ENCODE results near the gene SLC39A8.
"Not testable (repeated sequence)": the region's sequence is repeated elsewhere in the genome, so short reads cannot be mapped to it uniquely, and the experiment has no call there.

Gene SLC39A8

GRCh38 chr4:102299354-102300107 lies 45.8 kb downstream of the SLC39A8 start:
- DNase-seq (ENCODE audit: low spot score) = peak; percentile 12

DNA sequence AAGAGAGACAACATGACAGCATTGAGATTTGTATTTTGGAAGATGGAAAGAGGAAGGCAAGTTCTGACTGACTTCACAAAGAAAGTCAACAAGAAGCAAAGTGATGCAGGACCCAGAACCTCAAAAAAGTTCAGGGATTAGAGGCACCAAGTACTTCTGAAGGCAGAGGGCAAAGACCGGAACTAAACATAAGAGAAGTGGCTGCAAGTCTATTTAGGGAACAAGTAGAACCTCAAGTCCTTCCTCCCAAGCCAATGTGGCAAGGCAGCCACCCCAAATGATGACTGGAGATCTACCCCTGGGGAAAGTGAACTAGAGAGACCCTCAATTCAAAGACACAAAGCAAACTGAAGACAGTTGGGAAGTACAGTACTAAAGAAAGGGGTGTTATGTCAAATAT lies 46.6 kb downstream of the SLC39A8 start:
- no peak for DNase-seq (ENCODE audit: low spot score)

DNA sequence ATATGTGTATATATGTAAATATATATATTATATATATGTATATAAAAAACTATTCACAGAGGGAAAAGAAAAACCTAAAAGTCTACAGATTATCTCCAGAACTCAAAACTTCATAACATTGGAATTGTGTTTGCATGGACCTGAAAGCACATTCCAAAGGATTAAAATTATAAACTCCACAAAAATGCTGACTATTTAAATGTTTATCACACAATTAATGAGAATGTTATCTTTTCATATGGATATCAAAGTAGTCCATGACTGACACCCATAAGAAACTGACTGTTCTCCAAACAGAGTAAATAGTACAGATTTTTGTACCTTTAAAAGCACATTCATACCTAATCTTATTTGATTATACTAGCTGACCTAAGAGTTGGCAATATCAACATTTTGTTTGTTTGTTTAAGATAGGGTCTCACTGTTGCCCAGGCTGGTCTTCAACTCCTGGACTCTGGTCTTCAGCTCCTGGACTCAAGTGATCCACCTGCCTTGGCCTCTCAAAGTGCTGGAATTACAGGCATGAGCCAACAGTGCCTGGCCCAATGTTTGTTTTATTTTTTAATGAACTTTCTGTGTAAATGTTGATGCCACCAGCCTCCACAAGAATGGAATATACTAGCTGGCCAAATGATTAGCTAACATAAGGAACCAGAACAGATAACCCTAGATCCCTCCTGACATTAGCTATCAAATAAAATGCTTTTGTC lies 50.0 kb downstream of the SLC39A8 start:
- no peak for DNase-seq (ENCODE audit: low spot score)

DNA sequence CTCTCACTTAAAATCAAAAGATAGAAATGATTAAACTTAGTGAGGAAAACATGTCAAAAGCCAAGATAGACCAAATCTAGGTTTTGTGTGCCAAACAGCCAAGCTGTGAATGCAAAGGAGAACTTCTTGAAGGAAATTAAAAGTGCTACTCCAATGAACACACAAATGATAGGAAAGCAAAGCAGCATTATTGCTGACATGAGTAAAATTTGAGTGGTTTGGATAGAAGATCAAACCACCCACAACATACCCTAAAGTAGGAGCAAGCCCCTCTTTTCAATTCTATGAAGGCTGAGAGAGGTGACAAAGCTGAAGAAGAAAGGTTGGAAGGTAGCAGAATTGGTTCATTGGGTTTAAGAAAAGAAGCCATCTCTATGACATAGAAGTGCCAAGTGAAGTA lies 56.8 kb downstream of the SLC39A8 start:
- no peak for DNase-seq (ENCODE audit: low spot score)

DNA sequence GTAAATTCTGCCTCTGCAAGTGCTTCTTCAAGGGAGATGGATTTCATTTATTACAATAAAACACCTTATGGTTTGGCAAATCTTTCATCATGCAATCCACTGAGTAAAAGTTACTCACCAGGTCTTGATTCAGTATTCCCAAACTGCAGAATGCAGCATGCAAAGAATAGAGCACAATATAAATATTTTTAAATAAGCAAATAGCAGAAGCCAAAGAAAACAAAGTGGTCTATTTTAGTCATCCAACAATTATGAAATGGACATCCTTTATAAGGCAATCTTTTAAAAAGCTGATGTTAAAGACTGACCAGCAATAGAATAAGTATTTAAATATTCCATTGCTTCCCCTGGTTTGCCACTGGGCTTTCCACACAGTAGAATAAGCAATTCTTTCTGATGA lies 59.5 kb downstream of the SLC39A8 start:
- no peak for DNase-seq (ENCODE audit: low spot score)

DNA sequence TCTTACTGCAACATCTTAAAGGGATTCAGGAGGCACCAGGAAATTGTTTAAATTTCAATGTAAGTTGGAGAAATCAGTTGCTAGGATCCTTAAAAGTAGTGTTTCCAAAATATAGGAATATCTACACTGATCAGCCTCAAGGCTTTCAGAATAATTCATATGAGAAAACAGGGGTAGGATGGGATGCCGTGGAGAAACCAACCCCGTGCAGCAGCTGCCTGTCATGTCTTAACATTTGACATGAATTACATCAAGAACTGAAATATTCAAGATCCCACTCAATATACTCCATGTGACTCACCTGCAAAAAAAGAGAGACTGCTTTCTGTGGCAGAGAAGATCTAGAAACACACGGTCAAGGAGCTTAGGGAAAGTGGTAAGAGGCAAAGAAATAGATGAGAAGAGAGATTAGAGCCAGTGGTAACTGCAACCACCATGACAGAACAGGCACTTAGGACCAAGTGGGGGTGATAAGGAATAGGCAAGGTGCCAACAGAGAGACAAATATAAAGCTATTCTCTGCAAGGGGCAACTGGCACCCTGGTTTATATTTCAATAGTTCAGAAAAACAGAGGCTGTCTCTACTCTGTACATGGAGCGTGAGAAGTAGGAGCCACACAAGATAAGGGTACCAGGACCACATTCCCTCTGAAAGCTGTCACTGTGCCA lies 64.0 kb downstream of the SLC39A8 start:
- DNase-seq (ENCODE audit: low spot score) = no peak

- DNase-seq (ENCODE audit: low spot score) = not testable (repeated sequence)
These were observed 72.0 kb downstream of the SLC39A8 start for GRCh38 chr4:102273317-102273716.

GRCh38 chr4:102272318-102272717 lies 73.0 kb downstream of the SLC39A8 start:
- no peak for DNase-seq (ENCODE audit: low spot score)

- DNase-seq (ENCODE audit: low spot score) = no peak
These were observed 76.9 kb downstream of the SLC39A8 start for GRCh38 chr4:102268355-102268754.

GRCh38 chr4:102263024-102263787 lies 82.1 kb downstream of the SLC39A8 start:
- DNase-seq (ENCODE audit: low spot score) = peak; percentile 19

- no peak for DNase-seq (ENCODE audit: low spot score)
These were observed 85.6 kb downstream of the SLC39A8 start for GRCh38 chr4:102259702-102260101.

GRCh38 chr4:102259081-102259480 lies 86.2 kb downstream of the SLC39A8 start:
- no peak for DNase-seq (ENCODE audit: low spot score)

DNA sequence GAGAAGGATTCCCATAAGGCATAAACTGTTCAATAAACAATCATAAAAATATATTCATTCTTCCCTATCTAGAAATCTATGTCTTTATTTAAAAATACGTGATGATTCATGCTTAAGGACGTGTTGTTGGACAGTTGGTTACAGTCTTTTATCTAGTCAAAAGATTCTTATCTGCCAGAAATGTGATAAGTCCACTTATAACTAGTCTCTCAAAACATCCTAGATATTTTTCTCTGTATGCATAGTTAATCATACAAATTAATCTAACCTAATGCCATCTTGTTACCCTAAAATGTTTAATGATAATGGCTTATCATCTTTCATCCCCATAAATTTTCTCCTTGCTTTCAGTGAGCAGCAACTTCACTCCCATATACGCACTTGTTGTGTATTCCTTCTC lies 89.0 kb downstream of the SLC39A8 start:
- no peak for DNase-seq (ENCODE audit: low spot score)

DNA sequence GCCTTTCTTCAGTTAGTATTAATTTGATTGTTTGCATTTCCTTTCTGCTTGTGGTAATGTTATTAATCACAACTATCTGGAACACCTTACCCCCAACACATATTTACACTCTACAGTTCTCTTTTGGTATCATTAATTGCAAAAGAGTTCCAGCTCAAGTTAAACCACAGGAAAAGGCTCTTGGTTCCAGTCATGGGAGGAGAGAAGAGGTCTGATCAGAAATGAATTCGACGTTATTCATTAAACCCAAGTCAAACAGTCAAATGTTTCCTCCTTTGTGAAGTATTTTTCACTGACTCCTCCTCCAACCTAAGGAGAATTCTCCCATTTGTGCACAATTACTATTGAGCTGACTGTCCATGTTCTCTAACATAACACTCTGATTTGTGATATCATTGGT lies 91.4 kb downstream of the SLC39A8 start:
- no peak for DNase-seq (ENCODE audit: low spot score)

DNA sequence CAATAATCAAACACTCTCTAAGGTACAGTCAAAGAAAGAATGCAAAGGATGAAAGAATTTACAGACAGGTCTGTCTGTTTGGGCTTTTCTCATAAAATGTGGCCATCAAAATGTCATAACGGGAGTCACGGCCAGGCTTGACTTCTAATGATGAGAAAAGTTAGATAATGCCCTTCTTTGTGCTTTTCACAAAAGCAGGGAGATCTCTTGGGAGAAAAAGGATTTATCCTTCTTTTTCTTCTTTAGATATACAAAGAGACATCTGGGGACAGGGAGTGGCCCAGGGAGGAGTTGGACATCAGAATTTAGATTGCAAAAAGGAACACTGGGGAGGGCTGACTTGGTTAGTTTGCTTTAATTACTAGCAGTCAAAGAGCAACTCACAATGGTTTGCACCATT lies 93.1 kb downstream of the SLC39A8 start:
- no peak for DNase-seq (ENCODE audit: low spot score)

DNA sequence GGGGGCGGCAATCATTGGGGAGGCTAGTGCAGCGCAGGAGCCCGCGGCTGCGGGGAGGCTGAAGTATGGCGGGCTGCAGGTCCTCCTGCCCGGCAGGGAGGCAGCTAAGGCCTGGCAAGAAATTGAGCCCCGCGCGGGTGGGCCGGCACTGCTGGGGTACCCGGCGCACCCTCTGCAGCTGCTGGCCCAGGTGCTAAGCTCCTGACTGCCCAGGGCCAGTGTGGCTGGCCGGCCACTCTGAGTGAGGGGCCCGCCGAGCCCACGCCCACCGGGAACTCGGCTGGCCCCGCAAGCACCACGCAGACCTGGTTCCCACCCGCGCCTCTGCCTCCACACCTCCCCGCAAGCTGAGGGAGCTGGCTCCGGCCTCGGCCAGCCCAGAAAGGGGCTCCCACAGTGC lies 94.9 kb downstream of the SLC39A8 start:
- no peak for DNase-seq (ENCODE audit: low spot score)

GRCh38 chr4:102247041-102247440 lies 98.2 kb downstream of the SLC39A8 start:
- no peak for DNase-seq (ENCODE audit: low spot score)

DNA sequence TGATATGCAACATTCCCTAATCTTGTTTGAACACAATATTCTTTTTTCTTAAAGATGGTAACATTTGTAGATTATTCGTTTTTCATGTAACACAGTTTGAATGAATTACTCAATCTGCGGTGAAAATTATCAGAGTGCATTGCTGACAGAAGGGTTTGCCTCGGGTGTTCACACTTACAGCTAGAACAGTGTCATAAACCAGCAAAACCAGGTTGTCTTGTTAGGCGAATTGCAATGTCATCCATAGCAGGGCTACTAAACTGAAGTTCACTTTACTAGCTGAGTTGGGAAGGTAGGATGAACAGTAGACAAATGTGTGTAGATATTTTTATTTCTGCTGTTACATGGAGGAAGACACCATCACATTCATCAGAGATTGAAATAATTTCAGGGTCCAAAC lies 98.9 kb downstream of the SLC39A8 start:
- no peak for DNase-seq (ENCODE audit: low spot score)

GRCh38 chr4:102244878-102245535 lies 100.3 kb downstream of the SLC39A8 start:
- DNase-seq (ENCODE audit: low spot score) = no peak

- not testable (repeated sequence) for DNase-seq (ENCODE audit: low spot score)
These were observed 102.0 kb downstream of the SLC39A8 start for GRCh38 chr4:102243296-102243695.

DNA sequence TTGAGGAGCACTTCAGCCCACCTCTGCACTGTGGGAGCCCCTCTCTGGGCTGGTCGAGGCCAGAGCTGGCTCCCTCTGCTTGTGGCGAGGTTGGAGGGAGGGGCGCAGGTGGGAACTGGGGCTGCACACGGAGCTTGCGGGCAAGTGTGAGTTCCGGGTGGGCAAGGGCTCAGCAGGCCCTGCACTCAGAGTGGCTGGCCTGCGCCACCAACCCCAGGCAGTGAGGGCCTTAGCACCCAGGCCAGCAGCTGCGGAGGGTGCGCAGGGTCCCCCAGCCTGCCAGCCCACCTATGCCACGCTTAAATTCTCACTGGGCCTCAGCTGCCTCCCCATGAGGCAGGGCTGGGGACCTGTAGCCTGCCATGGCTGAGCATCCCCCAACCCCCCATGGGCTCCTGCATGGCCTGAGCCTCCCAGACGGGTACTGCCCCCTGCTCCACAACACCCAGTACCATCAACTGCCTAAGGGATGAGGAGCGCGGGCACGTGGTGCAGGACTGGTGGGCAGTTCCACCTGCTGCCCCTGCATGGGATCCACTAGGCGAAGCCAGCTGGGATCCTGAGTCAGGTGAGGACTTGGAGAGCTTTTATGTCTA lies 110.9 kb downstream of the SLC39A8 start:
- DNase-seq (ENCODE audit: low spot score) = no peak
